NCI-H128 (cell line): ENCODE measurements around the gene LRFN5.

Source experiments
- DNase-seq: peaks from one replicate; lab custom pipeline; 2025; ENCODE audit not compliant: unreplicated experiment; lab: John Stamatoyannopoulos, UW

The LRFN5 gene

DNA sequence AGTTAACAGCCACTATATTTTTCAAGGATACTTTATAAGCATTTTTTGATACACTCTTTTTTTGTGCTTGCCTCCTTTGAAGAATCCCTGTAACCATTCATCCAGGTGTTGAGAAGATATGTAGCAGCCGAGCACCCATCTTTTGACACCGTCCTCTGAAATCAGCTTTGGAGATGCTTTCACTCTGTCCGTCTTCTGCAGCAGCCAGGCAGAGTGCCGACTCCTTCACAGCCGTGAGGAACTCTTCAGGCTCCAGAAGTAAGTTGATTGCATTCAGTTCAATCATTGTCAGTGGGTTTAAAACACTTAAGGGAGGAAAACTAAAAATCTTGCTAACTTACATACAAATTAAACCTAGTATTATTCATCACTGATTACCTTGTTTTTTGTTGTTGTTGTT is 160.1 kb downstream of the LRFN5 start:
- no peak for DNase-seq

DNA sequence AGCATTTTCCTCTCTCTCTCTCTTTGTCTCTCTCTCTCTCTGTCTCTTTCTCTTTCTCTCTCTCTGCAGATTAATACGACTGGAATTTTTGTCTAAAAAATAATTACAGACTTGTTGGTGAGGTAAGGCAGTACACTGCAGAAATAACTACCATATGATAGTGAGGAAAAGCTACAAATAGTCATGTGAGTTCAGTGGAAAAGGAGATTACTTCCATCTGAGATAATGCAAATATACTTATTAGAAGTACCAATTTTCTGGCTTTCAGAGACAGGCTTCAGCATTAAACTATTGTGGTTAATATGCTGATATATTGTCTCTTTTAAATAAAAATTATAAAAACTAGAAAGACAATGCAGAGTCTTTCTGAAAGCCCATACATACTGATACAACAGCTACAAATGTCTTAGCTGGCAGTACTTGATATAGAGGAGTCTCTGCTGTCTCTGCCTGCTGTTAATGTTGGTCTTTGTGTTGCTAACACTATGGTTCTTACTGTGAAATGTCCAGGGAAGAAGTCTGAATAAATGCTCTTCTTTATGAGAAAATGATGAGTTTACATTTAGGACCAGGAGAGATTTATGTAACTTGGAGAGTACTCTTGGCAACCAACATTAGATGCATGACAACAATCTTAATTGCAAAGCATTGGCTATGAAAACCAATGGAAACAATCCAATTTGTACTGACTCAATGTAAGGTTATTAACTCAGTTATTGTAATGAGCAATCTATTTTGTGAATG is 167.0 kb downstream of the LRFN5 start:
- DNase-seq: no peak

DNA sequence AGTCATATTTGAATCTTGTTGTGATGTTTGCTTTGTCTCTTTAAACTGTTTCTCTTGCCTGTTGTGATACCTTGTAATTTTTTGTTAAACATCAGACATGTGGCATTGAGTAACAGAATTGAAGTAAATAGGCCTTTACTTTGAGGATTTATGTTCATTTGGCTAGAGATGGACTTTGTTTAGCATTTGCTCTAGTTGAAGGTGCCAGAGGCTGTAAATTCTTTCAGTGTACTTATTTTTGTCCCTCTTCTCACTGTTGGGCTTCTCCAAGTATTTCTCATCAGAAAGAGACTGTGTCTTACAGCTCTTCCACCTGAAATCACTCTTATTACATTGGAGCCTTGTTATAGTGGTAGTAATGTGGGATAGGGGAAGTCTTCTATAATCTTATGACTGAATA is 175.8 kb downstream of the LRFN5 start:
- DNase-seq: no peak

DNA sequence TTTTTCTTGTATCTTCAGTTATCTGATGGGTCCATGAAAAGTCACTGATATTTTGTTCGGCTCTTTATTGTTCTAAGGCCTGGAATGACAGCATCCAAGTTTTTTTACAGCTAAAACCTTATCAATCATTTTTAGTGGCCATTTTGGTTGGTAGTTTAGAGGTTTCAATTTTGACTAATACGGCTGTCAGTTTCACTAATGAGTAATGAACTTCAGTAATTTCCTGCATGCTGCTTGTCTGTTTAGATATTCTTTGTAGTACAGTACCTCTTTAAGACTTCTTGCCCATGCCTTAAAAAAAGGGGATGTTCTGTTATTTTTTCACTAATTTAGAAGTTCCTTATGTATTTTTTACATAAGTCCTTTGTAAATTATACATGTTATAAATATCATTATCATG is 176.7 kb downstream of the LRFN5 start:
- no peak for DNase-seq

DNA sequence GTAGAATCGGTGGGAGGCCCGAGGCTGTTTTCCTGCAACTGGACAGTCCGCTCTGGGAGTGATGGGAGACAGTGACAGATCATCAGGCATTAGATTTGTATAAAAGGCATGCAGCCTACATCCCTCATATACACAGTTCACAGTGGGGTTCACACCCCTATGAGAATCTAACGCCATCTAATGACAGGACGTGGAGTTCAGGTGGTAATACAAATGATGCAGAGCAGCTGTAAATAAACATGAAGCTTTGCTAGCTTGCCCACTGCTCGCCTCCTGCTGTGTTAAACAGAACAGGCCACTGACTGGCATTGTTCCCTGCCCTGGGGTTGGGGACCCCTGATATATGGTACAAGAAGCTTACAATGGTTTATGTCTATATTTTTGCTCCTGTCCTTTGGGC is 179.0 kb downstream of the LRFN5 start:
- no peak for DNase-seq

DNA sequence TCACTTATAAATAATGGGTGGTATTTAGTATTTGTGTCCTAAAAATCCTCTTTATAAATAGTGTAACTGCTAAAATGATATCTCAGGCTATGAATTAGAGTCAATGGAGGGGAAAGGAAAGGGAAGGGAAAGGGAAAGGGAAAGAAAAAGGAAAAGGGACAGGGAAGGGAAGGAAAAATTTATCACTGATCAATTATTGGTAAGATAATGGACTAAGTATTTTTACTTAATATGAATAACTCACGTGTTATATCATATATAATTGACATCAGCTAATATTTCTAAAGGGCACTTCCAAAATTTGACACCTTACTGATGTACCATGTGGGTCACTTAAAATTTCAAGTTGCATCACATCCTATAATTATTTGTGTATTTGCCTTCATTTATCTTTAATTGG is 193.1 kb downstream of the LRFN5 start:
- DNase-seq: no peak

DNA sequence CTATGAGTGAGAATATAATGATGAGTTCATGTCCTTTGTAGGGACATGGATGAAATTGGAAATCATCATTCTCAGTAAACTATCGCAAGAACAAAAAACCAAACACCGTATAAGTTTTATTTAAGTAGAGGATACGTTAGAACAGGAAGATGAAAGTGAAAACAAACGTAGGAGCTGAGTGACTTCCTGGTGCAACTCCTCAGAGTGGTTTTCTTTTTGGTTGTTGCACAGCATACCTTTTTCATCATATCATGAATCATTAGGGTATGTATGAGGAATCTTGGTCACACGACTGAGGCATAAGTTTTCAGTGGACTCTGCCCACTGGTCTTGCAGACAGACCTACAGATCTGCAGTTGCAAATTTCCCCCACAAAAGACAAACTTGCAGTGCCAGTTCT is 199.0 kb downstream of the LRFN5 start:
- no peak for DNase-seq

DNA sequence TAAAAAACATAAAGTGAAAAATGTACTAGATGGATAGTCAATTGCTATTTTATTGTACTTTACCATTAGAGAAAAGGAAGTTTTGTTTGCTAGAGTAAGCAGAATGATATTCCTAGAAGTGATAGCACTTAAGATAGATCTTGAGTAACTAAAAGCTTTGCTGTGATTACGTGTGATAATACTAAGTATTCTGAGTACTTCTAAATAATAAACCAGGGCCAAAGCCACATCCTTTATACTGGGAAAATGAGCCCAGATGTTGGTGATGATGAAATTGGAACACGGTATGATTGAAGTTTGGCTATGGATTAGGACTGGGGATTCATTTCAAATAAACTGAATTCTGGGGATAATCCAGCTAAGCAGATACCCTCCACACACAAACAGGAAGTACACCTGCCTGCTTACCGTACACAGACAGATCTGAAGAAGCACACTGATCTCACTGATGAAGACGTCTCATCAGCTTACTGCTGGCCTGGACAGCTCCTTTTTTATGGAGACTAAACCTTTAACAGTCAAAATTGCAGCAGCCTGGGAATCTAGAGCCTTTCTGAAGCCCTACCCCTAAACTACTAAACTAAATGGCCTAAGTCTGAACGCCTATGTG is 199.8 kb downstream of the LRFN5 start:
- DNase-seq: no peak

DNA sequence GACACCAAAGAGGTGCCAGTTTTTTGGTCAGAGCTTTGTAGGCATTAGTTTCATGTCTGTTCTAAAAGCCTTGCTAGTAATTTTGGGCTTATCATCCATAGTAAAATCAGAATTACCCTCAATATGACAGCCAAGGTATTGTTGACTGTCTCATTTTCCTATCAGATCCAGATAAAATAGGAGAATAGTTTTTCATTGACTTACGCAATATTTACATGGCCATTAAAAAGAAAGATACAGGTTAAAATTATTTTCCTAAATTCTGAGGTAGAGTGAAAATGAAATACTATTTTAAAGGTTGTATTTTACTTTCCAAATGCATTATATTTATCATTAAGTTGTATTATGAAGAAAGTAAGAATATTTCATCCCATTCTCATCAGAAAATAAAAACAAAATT is 203.7 kb downstream of the LRFN5 start:
- DNase-seq: no peak

DNA sequence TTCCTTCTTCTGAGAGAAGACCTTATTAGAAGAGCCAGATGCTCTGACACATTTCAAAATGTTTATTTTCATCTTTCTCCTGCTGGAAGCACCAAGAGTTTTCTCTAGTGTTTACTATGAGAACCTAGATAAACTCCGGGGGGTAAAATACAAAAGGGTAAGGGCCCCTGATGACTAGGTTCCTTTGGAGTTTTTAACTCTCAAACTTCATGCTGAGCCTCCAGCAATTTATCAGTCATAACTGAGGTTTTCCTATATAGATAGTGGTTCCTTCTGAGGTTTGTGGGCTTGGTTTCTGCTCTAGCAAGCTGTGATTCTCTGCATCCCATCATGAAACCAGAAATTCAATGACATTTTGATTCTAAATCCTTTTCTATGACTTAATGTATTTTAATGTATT is 210.9 kb downstream of the LRFN5 start:
- no peak for DNase-seq

DNA sequence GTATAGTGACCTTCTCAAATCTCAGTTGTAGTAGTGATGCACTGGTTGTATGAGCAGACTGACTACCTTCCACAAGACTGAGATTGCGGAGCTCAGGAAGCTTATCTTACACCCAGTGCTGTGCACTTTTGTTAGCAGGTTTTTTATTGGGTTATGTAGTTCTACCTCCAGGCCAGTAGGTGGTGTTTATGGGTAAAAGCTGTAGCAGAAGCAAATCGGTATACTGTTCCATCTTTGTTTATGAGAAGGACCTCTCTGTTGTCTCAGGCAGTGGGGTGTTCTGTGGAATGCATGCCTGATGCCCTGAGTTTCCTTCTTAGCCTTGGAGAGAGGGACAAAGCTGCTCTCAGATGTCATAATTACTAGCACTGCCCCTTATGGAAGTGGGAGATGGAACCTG is 217.8 kb downstream of the LRFN5 start:
- no peak for DNase-seq

DNA sequence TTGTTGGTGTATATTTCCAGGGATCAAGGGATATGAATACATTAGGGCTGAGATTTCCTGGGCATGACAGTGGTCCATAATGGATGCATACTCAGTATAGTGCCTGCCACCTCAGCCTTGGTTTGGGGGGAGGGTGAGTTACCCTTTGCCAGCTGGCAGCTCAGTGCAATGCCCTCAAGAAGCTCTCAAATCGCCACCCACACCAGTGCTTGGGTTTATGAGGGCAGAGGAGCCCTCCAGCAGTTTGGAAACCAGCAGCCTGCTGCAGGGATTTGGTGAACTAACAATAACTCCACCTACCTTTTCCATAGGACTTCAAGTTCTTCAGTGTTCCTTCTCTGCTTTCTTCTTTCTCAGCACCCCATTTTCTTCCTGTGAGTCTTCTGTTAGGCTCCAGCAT is 218.9 kb downstream of the LRFN5 start:
- DNase-seq: no peak

DNA sequence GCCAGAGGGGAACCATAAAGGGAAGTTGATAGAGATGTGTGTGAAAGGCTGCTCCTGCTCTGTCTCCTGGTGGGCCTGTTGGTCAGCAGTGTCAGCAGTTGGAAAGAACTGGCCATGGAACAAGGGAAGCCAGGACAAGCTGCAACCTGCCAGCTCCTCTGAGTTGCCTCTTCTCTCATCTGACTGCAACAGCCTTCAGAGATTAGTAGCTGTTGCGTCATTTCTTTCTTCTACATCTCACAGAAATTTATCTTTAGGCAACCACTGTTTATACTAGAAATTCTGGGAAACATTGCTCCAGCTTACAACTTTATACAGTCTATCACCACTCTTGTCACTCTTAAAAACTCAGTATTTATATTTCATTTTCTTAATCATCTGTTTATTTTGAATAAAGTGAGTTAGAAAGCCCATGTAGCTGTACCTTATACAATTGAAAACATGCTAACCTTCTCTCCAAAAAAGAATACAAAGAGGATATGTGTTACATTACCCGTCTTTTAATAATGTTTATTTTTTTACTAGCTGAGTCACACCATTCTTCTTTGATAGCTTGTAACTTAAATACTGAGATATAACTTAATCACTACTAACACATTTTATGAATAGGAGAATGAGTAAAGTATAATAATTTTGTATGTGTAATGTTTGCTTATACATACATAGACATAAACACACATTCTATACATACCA is 224.2 kb downstream of the LRFN5 start:
- DNase-seq: no peak

DNA sequence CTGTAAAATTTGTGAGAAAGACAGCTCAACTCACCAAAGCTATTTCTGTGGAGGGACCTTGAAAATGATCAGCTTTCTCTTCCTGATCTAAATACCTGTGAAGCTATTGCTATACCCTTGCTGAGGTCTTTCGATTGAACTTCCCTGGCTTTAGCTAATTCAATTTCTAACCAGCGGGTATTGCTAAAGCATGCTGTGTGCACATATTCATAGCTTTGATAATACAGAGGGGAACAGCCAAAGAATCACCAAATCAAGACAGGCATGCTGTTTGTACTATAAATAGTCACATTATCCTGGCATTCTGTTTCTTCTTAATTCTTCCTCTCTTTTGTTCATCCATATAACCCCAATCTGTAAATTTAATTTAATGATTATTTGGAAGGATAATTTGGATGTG is 233.0 kb downstream of the LRFN5 start:
- no peak for DNase-seq

DNA sequence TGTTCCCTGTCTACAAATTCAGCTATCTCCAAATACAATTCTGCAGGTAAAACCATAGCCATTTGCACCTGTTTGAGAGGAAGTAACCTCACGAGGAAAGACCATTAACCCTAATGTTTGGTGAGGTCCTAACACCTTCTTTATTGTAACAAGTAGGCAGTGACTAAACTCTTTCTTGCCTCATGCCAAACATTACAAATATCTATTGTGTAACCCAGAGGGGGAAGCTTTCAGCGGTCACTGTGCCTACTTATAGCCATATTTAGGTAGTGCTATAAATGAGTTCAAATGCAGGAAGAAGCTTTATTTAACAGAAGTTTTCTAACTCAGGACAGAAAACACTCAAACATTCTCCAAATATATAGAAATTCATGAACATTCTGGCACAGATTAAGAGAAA is 252.7 kb downstream of the LRFN5 start:
- no peak for DNase-seq

DNA sequence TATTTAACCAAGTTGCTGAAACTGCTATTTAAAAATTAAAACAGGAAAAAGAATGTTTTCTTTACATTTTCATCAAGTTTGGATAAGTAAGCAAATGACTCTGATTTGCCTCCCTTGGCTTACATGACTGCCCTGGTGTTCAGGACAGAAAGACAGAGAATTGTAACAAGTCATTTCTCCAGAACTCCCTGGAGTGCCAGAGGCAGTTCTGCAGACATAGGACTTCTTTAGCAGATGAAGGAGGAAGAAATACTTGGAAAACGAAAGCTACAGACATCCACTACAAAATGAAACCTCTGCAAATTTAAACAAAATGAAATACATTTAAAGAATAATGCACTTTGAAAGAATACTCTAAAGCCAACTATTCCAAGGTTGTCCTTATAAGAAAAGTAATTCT is 253.9 kb downstream of the LRFN5 start:
- no peak for DNase-seq

DNA sequence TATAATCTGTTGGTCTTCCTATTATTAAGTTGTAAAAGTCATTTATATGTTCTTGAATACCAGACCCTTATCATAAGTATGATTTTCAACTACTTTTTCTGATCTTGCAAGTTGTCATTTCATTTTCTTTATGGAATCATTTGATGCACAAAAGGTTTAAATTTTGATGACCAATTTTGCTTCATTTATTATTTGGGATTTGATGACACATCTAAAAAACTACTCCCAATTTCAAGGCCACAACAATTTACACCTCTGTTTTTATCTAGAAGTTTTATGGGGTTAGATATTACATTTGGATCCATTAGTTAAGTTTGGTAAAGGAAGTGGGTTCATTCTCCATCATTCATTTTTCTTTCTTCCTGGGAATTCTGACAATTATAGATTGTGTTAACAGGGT is 259.2 kb downstream of the LRFN5 start:
- no peak for DNase-seq

DNA sequence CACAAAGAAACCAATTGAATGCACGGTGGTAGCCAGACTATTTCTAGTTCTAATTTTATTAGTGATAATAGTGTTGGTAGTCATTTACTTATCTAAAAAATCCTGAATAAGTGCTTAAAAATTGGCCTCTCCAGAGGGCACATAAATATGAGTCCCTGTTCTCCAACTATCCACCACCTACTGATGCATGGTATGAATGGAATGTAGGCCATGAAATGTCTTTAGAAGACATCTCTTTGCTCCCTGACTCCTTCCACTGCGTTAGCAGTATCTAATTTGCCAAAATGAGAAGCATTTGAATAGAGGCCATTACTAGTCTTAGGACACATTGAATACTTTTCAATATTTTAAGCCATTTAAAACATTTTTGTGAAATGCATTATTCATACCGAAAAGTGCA is 261.7 kb downstream of the LRFN5 start:
- DNase-seq: no peak

DNA sequence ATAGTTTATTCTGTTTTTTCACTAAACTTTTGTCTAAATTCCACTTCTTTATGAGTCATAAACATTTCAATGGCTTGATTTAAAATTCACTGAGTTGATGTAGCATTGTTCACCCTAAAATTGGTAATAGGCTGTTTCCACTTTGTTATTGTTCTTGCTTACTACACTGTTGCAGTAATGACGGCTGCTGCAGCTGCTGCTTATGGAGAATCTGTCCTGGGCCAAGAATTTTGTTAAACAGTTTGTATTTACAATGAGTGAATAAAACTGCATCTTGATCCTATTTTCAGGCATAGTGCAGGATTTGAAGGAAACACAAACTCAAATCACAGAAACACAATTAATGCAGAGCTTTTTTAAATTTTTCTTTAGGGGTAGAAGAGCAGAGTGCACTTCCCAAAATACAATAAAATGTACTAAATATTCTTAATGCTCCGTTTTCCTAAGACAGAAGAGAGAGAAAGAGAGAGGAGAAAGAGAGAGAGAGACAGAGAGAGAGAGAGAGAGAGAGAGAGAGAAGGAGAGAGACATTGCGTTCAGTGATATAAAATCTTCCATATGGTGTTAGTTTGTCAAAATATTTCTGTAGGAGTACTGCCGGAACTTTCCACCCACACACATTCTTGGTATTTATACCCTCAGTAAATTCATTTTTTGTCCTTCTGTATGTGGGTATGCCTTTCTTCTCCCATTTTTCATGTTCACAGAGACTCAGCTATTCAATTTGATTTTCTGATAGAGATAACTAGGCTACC is 266.4 kb downstream of the LRFN5 start:
- no peak for DNase-seq

DNA sequence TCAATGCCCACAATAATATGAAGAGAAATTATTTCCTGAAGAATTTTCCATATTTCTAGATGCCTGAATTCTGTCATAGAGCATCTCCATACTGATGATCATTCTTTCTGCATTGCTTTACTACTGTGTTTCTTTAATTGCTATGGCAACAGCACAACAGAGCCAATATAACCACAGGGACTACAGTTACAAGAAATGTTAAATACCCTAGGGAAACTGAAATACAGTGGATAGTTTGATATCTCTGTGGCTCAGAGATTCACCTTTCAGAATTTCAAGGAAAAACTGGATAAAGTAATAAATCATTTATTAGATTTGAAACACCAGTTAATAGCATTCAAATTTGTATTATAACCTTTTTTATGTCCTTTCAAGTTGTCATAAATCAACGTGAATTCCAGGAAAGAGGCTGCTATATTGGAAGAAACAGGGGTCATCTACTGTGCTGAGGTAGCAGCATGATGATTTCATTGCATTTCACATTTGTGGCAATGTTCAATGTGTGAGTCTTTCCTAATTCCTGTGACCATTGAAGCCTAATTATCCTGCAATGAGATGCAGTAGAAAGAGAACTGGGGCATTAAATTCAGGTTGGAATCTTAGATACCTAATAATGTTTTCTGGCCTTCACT is 267.1 kb downstream of the LRFN5 start:
- no peak for DNase-seq

DNA sequence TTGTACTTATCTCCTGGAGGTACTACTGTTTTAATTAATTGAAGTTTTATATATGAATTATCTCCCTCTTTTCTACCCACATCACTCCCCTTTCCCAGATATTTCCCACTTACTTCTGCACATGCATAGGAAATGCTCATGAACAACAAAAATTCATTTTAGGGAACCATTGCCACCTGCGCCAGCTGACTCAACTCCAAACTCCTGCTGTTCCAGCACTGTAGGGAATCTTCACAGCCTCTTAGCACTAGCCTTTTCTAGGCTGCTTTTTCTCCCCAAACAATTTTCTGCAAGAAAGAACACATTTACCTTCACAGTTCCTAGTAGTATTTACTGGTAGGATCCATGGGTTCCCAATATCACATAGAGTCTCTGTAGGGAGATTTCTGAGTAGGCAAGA is 268.4 kb downstream of the LRFN5 start:
- DNase-seq: no peak
